22Rv1 (cell line): Measurements from ENCODE around the gene TBX10.

Experiments used
- CTCF ChIP-seq: fragments of 450-650 bp; IDR thresholded peaks from 2 replicates; pipeline ENCODE4 v1.5.1; 2017; ENCODE audit warnings: mild to moderate bottlenecking
- ZFX ChIP-seq: fragments of 450-650 bp; IDR thresholded peaks from 2 replicates; pipeline ENCODE4 v1.6.1; 2017; ENCODE audit warnings: antibody characterized with exemption, borderline replicate concordance

GRCh38 chr11:67601098-67601497 is 38.5 kb downstream of the TBX10 start:
- TF ChIP-seq CTCF, result no peak
- no peak for TF ChIP-seq ZFX
